Measurements from ENCODE around the gene GAS2.

GAS2 gene

GRCh38 chr11:22723274-22723673, 56.9 kb downstream of the GAS2 start:
- no peak for DNase-seq (ENCODE audit: extremely low read depth in 1 of 2, low read depth in 1 of 2)

- no peak for DNase-seq (ENCODE audit: extremely low read depth in 1 of 2, low read depth in 1 of 2)
Measured at GRCh38 chr11:22725079-22725478, 58.7 kb downstream of the GAS2 start.

GRCh38 chr11:22728600-22729389, 62.4 kb downstream of the GAS2 start:
- no peak for DNase-seq (ENCODE audit: extremely low read depth in 1 of 2, low read depth in 1 of 2)

- no peak for DNase-seq (ENCODE audit: extremely low read depth in 1 of 2, low read depth in 1 of 2)
Measured at GRCh38 chr11:22730319-22730718, 63.9 kb downstream of the GAS2 start.

GRCh38 chr11:22732588-22732987, 66.2 kb downstream of the GAS2 start:
- DNase-seq (ENCODE audit: extremely low read depth in 1 of 2, low read depth in 1 of 2) = no peak

GRCh38 chr11:22733475-22734248, 67.3 kb downstream of the GAS2 start:
- DNase-seq (ENCODE audit: extremely low read depth in 1 of 2, low read depth in 1 of 2) = no peak

- no peak for DNase-seq (ENCODE audit: extremely low read depth in 1 of 2, low read depth in 1 of 2)
Measured at GRCh38 chr11:22734628-22735345, 68.4 kb downstream of the GAS2 start.

- DNase-seq (ENCODE audit: extremely low read depth in 1 of 2, low read depth in 1 of 2) = no peak
Measured at GRCh38 chr11:22742157-22742613, 75.8 kb downstream of the GAS2 start.

- DNase-seq (ENCODE audit: extremely low read depth in 1 of 2, low read depth in 1 of 2) = no peak
Measured at GRCh38 chr11:22749536-22749935, 83.1 kb downstream of the GAS2 start.

GRCh38 chr11:22752908-22753310, 86.5 kb downstream of the GAS2 start:
- no peak for DNase-seq (ENCODE audit: extremely low read depth in 1 of 2, low read depth in 1 of 2)

- DNase-seq (ENCODE audit: extremely low read depth in 1 of 2, low read depth in 1 of 2) = no peak
Measured at GRCh38 chr11:22753416-22753815, 87.0 kb downstream of the GAS2 start.

GRCh38 chr11:22761066-22761465, 94.7 kb downstream of the GAS2 start:
- DNase-seq (ENCODE audit: extremely low read depth in 1 of 2, low read depth in 1 of 2) = no peak

GRCh38 chr11:22763166-22763565, 96.8 kb downstream of the GAS2 start:
- DNase-seq (ENCODE audit: extremely low read depth in 1 of 2, low read depth in 1 of 2) = no peak

- no peak for DNase-seq (ENCODE audit: extremely low read depth in 1 of 2, low read depth in 1 of 2)
Measured at GRCh38 chr11:22764735-22765134, 98.3 kb downstream of the GAS2 start.

GRCh38 chr11:22768281-22768680, 101.9 kb downstream of the GAS2 start:
- no peak for DNase-seq (ENCODE audit: extremely low read depth in 1 of 2, low read depth in 1 of 2)

- DNase-seq (ENCODE audit: extremely low read depth in 1 of 2, low read depth in 1 of 2) = no peak
Measured at GRCh38 chr11:22769081-22769480, 102.7 kb downstream of the GAS2 start.

GRCh38 chr11:22774716-22775115, 108.3 kb downstream of the GAS2 start:
- no peak for DNase-seq (ENCODE audit: extremely low read depth in 1 of 2, low read depth in 1 of 2)

GRCh38 chr11:22775248-22775647, 108.8 kb downstream of the GAS2 start:
- no peak for DNase-seq (ENCODE audit: extremely low read depth in 1 of 2, low read depth in 1 of 2)

- DNase-seq (ENCODE audit: extremely low read depth in 1 of 2, low read depth in 1 of 2) = no peak
Measured at GRCh38 chr11:22778642-22779041, 112.2 kb downstream of the GAS2 start.

- no peak for DNase-seq (ENCODE audit: extremely low read depth in 1 of 2, low read depth in 1 of 2)
Measured at GRCh38 chr11:22779850-22780249, 113.4 kb downstream of the GAS2 start.

- no peak for DNase-seq (ENCODE audit: extremely low read depth in 1 of 2, low read depth in 1 of 2)
Measured at GRCh38 chr11:22780952-22781593, 114.7 kb downstream of the GAS2 start.
